GM12864 (cell line): ENCODE results near the gene VASP.

Source experiments
- DNase-seq: peaks from one replicate; pipeline ENCODE4 v3.0.0-alpha.2; 2011; ENCODE audit warnings: low read depth
- H3K4me3 ChIP-seq: 2 replicates; pipeline ENCODE4 v1.5.1; 2011; ENCODE audit warnings: mild to moderate bottlenecking, low read depth, low read length, control low read depth
- CTCF ChIP-seq: IDR thresholded peaks from 2 replicates; pipeline ENCODE4 v1.5.1; 2011; ENCODE audit warnings: low read depth, mild to moderate bottlenecking, moderate library complexity, low read length, control low read depth, inconsistent platforms; ENCODE audit errors: missing control alignments

Gene VASP

DNA sequence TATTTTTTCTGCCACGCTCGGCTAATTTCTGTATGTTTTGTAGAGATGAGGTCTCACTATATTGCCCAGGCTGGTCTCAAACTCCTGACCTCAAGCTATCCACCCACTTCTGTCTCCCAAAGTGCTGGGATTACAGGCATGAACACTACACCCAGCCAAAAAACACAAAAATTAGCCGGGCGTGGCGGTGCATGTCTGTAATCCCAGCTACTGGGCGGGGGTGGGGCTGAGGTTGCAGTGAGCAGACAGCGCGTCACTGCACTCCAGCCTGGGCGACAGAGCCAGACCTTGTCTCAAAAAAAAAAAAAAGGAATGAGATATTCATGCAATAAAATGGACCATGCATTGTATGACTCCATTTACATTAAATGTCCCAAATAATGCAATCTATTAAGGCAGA lies 32.2 kb downstream of the VASP start:
- no peak for DNase-seq
- H3K4me3 ChIP-seq, result no peak overlapping the region
- TF ChIP-seq CTCF, result no peak

DNA sequence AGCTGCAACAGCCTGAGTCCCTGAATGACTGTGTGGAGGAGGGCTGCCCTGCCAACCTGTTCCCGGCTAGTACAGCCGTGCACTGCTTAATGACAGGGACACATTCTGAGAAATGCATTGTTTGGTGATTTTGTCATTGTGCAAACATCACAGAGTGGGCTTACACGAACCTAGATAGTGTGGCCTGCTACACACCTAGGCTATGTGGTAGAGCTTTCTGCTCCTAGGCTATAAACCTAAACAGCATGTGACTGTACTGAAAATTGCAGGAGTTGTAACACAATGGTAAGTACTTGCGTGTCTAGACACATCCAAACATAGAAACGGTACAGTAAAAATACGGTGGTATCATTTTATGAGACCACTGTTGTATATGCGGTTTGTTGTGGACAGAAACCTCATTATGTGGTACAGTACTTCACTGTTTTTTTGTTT lies 35.0 kb downstream of the VASP start:
- H3K4me3 ChIP-seq, result no peak overlapping the region
- TF ChIP-seq CTCF, result no peak
- DNase-seq, result no peak

- no peak for DNase-seq
- TF ChIP-seq CTCF, result no peak
- H3K4me3 ChIP-seq, result no peak overlapping the region
Observed at GRCh38 chr19:45547211-45547770, 40.0 kb downstream of the VASP start.

DNA sequence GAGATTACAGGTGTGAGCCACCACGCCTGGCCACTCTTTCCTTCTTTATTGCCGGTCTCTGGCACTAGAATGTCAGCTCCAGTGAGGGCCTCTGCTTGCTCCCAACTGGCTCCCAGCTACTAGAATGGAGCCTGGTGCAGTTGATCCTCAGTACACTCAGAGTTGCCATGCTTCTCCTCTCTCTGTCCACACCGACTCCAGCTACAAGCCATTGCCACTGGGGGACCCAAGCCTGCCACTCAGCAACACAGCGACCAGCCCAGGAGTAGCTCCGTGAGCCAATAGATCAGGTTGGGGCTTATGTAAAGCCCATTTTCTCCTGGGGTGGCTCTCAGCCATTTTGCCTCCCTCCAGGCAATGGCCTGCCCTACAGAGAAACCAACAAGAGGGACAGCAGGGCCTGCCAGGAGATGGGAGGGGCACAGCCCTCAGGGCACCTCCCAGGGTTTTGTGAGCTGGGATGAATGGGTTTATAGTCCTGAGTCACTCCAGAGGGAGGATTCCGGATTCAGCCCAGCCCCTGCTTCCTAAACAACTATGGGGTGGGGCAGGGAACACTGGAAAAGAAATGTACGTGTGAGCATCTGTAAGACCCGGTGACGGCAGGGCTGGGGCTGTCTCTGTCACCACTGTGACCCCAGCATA lies 40.8 kb downstream of the VASP start:
- DNase-seq, result no peak
- no peak overlapping the region for H3K4me3 ChIP-seq

DNA sequence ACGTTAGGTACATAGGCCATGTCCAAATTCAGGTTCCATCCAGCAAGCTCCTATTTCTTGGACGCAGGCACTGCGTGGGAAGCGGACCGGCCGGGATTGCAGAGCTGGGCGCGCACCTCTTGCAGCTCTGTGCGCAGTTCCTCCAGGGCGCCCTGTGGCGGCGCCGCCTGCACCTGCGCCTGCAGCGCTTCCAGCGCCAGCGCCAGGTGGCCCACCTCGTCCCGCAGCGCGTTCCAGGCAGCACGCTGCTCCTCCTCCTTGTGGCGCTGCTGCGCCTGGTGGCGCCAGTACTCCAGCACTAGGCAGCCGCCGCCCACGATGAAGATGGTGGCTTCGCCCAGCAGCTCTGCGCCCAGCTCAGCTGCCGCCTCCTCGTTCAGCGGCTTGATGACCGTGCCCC lies 46.2 kb downstream of the VASP start:
- no peak for DNase-seq
- H3K4me3 ChIP-seq, result no peak overlapping the region
- TF ChIP-seq CTCF, result no peak

More for the DNA sequence above, 40.8 kb downstream of the VASP start:
- TF ChIP-seq CTCF, result no peak

- TF ChIP-seq CTCF, result no peak
- no peak overlapping the region for H3K4me3 ChIP-seq
- DNase-seq, result no peak
Observed at GRCh38 chr19:45554481-45554880, 47.2 kb downstream of the VASP start.

- DNase-seq, result no peak
- TF ChIP-seq CTCF, result no peak
- no peak overlapping the region for H3K4me3 ChIP-seq
Observed at GRCh38 chr19:45556835-45557234, 49.6 kb downstream of the VASP start.
